ENCODE results near the gene EIF2A. TPM values are rescaled to one million over a fixed set of nuclear protein-coding genes. Genes with fewer than 3 reads are reported as not detected.
A peak's percentile ranks its signal among the peaks of the same experiment; 100 is the strongest.

EIF2A gene
- total RNA-seq, 2 experiments from 2014 or later = 85.6 to 105 TPM

- TF ChIP-seq CTCF (conservative IDR thresholded peaks at IDR 0.05; ENCODE audit: low read length) (no peak), EZH2phosphoT487 (IDR thresholded peaks at IDR 0.05; ENCODE audit: borderline replicate concordance, low read depth, low read length) (no peak)
- BruUV-seq (replicated peaks) = no TSS peak
- peak overlapping the region; percentile 98 for H3K4me3 ChIP-seq (ENCODE audit: low read depth, low read length, poor library complexity, severe bottlenecking)
- H3K79me2 ChIP-seq (ENCODE audit: insufficient read depth, low read depth, low read length) = peaks cover 65% of the 10 kb centered on the region
- H3K27ac ChIP-seq (ENCODE audit: low read depth, low read length, poor library complexity, severe bottlenecking) = no peak overlapping the region
- no peak overlapping the region for H2AFZ ChIP-seq (ENCODE audit: low read length)
- intact Hi-C loops (cut with micrococcal nuclease; ENCODE audit: unreplicated experiment) = no loop called here
- POLR2A ChIA-PET = interaction anchor here (1.0 to 2.3 kb wide), 8 partner anchors 9 to 220 kb away, joined by 3 to 15 read pairs (median 4); partner anchors contain the start of genes SELENOT, SIAH2 and TSC22D2
- peak overlapping the region; percentile 80 for H3K4me2 ChIP-seq (ENCODE audit: low read length)
- no peak for DNase-seq (ENCODE audit: low spot score)
- peaks cover 48% of the 10 kb centered on the region for H3K36me3 ChIP-seq (ENCODE audit: insufficient read depth, low read length)
- peaks cover 36% of the 10 kb centered on the region for H4K20me1 ChIP-seq (ENCODE audit: insufficient read depth, low read length)
- H3K9me2 ChIP-seq (ENCODE audit: insufficient read depth, low read length) = no peaks in the 10 kb centered on the region
- CTCF ChIA-PET (ENCODE audit: unreplicated experiment) = no interaction called here
- peaks cover 33% of the 10 kb centered on the region for H3K4me1 ChIP-seq (ENCODE audit: insufficient read depth, low read length, poor library complexity, severe bottlenecking)
- no peaks in the 10 kb centered on the region for H3K9me3 ChIP-seq (ENCODE audit: low read length)
Measured at GRCh38 chr3:150543531-150543930, 3.1 kb upstream of the EIF2A start.

GRCh38 chr3:150544041-150544440 is 2.5 kb upstream of the EIF2A start:
- no peak for TF ChIP-seq EZH2phosphoT487 (IDR thresholded peaks at IDR 0.05; ENCODE audit: borderline replicate concordance, low read depth, low read length)
- no peak for TF ChIP-seq CTCF (conservative IDR thresholded peaks at IDR 0.05; ENCODE audit: low read length)
- BruUV-seq (replicated peaks) = no TSS peak
- Histone ChIP-seq H3K27ac (ENCODE audit: low read depth, low read length, poor library complexity, severe bottlenecking) (no peak overlapping the region), H3K79me2 (ENCODE audit: insufficient read depth, low read depth, low read length) (peaks cover 71% of the 10 kb centered on the region), H2AFZ (ENCODE audit: low read length) (no peak overlapping the region), H3K4me3 (ENCODE audit: low read depth, low read length, poor library complexity, severe bottlenecking) (peak overlapping the region; percentile 98), H3K4me1 (ENCODE audit: insufficient read depth, low read length, poor library complexity, severe bottlenecking) (peaks cover 36% of the 10 kb centered on the region), H3K9me3 (ENCODE audit: low read length) (no peaks in the 10 kb centered on the region), H3K9me2 (ENCODE audit: insufficient read depth, low read length) (no peaks in the 10 kb centered on the region), H3K36me3 (ENCODE audit: insufficient read depth, low read length) (peaks cover 53% of the 10 kb centered on the region), H4K20me1 (ENCODE audit: insufficient read depth, low read length) (peaks cover 36% of the 10 kb centered on the region), H3K4me2 (ENCODE audit: low read length) (peak overlapping the region; percentile 80)
- intact Hi-C loops (cut with micrococcal nuclease; ENCODE audit: unreplicated experiment) = no loop called here
- ChIA-PET CTCF (ENCODE audit: unreplicated experiment) (no interaction called here), POLR2A (interaction anchor here (0.6 to 2.3 kb wide), 11 partner anchors 9 to 221 kb away, joined by 3 to 15 read pairs (median 3); partner anchors contain the start of genes SELENOT, SIAH2 and TSC22D2)
- DNase-seq (ENCODE audit: low spot score) = no peak

GRCh38 chr3:150544726-150545125 is 1.9 kb upstream of the EIF2A start:
- Histone ChIP-seq H3K4me2 (ENCODE audit: low read length) (peak overlapping the region; percentile 80), H2AFZ (ENCODE audit: low read length) (no peak overlapping the region), H3K4me3 (ENCODE audit: low read depth, low read length, poor library complexity, severe bottlenecking) (peak overlapping the region; percentile 98), H3K9me2 (ENCODE audit: insufficient read depth, low read length) (no peaks in the 10 kb centered on the region), H3K79me2 (ENCODE audit: insufficient read depth, low read depth, low read length) (peaks cover 77% of the 10 kb centered on the region), H3K36me3 (ENCODE audit: insufficient read depth, low read length) (peaks cover 59% of the 10 kb centered on the region), H3K9me3 (ENCODE audit: low read length) (no peaks in the 10 kb centered on the region), H4K20me1 (ENCODE audit: insufficient read depth, low read length) (peaks cover 36% of the 10 kb centered on the region), H3K27ac (ENCODE audit: low read depth, low read length, poor library complexity, severe bottlenecking) (no peak overlapping the region), H3K4me1 (ENCODE audit: insufficient read depth, low read length, poor library complexity, severe bottlenecking) (peaks cover 38% of the 10 kb centered on the region)
- POLR2A ChIA-PET = interaction anchor here (0.6 to 2.3 kb wide), 10 partner anchors 12 to 626 kb away, joined by 3 to 15 read pairs (median 4); partner anchors contain the start of genes SELENOT and TSC22D2
- intact Hi-C loops (cut with micrococcal nuclease; ENCODE audit: unreplicated experiment) = loop anchor here (5.0 kb wide), 1 partner anchor 158 kb away; the partner anchor contains the start of gene ERICH6
- DNase-seq (ENCODE audit: low spot score) = no peak
- CTCF ChIA-PET (ENCODE audit: unreplicated experiment) = no interaction called here
- TSS peak; percentile 54 for BruUV-seq (replicated peaks)
- TF ChIP-seq EZH2phosphoT487 (IDR thresholded peaks at IDR 0.05; ENCODE audit: borderline replicate concordance, low read depth, low read length) = no peak
- TF ChIP-seq CTCF (conservative IDR thresholded peaks at IDR 0.05; ENCODE audit: low read length) = no peak

All from OCI-LY7 (cell line).